ENCODE measurements around the gene AADAT. TPM values are rescaled to one million over a fixed set of nuclear protein-coding genes. Genes with fewer than 3 reads are reported as not detected.

The AADAT gene
- total and polyA plus RNA-seq, 9 of the 15 experiments (the other 6 are each of a cell fraction or from before 2014, with no cell fraction given), result 0.06 to 0.07 TPM; not detected in 7

GRCh38 chr4:170093973-170094535 lies 4.3 kb upstream of the AADAT start:
- DNase-seq (ENCODE audit: extremely low read depth in 1 of 4, low spot score in 3 of 4) (no peak), ATAC-seq (no peak), FAIRE-seq (no peak)
- Histone ChIP-seq H3K9me3 (replicated peaks; ENCODE audit: control insufficient read depth, insufficient read depth, low read depth, low read length) (no peaks in the 10 kb centered on the region), H3K79me2 (ENCODE audit: control insufficient read depth, insufficient read depth, low read length) (no peaks in the 10 kb centered on the region), H3K4me2 (ENCODE audit: insufficient read depth, low read length) (no peak overlapping the region), H3K36me3 (ENCODE audit: control insufficient read depth, insufficient read depth, low read length) (no peaks in the 10 kb centered on the region), H3K9me1 (ENCODE audit: control insufficient read depth, insufficient read depth, low read length) (no peaks in the 10 kb centered on the region), H3K4me1 (replicated peaks in 1 of 2; ENCODE audit: control insufficient read depth in 2 of 2, insufficient read depth in 2 of 2, low read length in 2 of 2) (peaks cover 0 to 7% of the 10 kb centered on the region in 2 experiments; a peak in 1 of 5 replicates), H3K27ac (ENCODE audit: extremely low read depth, low read depth, low read length) (no peak overlapping the region), H3K4me3 (no peak overlapping the region), H3K27me3 (ENCODE audit: control insufficient read depth in 2 of 2, insufficient read depth in 2 of 2, low read length in 2 of 2) (no peaks in the 10 kb centered on the region; a peak in 1 of 5 replicates), H2AFZ (ENCODE audit: low read depth, low read length) (no peak overlapping the region), H4K20me1 (replicated peaks; ENCODE audit: control insufficient read depth, insufficient read depth, low read length) (no peaks in the 10 kb centered on the region), H3K9ac (ENCODE audit: insufficient read depth in 1 of 2, low read depth in 2 of 2, low read length in 2 of 2) (no peak overlapping the region)
- ChIA-PET POLR2A (interaction anchor here (0.7 kb wide), 1 partner anchor 566 kb away, joined by 4 read pairs; no protein-coding TSS in a partner anchor), CTCF (ENCODE audit: low intra/inter-chr PET ratio) (no interaction called here)
- in situ Hi-C loops (cut with MboI), result no loop called here
- TF ChIP-seq MEF2D (tag; conservative IDR thresholded peaks at IDR 0.05; ENCODE audit: low read depth) (no peak), ZFP30 (CRISPR knock-in tag; IDR thresholded peaks at IDR 0.05; ENCODE audit: borderline replicate concordance) (no peak), NFIC (IDR thresholded peaks at IDR 0.05) (no peak), CREB3L1 (IDR thresholded peaks at IDR 0.05; ENCODE audit: borderline replicate concordance, low read depth) (no peak), CEBPB (tag; IDR thresholded peaks at IDR 0.05) (no peak), ZNF584 (CRISPR knock-in tag; IDR thresholded peaks at IDR 0.05; ENCODE audit: low read depth) (no peak), XRCC4 (IDR thresholded peaks at IDR 0.05; ENCODE audit: extremely low read depth, insufficient read depth, insufficient read length) (no peak), ZNF133 (CRISPR knock-in tag; IDR thresholded peaks at IDR 0.05) (no peak), HNRNPL (IDR thresholded peaks at IDR 0.05; ENCODE audit: low read depth, low read length) (no peak), FOXJ2 (tag; IDR thresholded peaks at IDR 0.05) (no peak), PTRF (tag; IDR thresholded peaks at IDR 0.05) (no peak), FOXA3 (CRISPR knock-in tag; conservative IDR thresholded peaks at IDR 0.05 in 1 of 2, IDR thresholded peaks at IDR 0.05 in 1 of 2) (no peak)
- WGBS (ENCODE audit: insufficient coverage, low coverage, missing lambda C conversion rate), result 0% methylated on average over 2 of the region's 2 CpGs
- no TSS peak for BruUV-seq (replicated peaks)
- intact Hi-C loops (cut with micrococcal nuclease), result no loop called here

Data from K562 (cell line).